Effector CD4-positive, alpha-beta T cell (primary cell): ENCODE measurements around the gene ACVR1.

ENCODE experiments used
- DNase-seq: peaks from one replicate; pipeline ENCODE4 v3.0.0-alpha.2; 2020

The ACVR1 gene

DNA sequence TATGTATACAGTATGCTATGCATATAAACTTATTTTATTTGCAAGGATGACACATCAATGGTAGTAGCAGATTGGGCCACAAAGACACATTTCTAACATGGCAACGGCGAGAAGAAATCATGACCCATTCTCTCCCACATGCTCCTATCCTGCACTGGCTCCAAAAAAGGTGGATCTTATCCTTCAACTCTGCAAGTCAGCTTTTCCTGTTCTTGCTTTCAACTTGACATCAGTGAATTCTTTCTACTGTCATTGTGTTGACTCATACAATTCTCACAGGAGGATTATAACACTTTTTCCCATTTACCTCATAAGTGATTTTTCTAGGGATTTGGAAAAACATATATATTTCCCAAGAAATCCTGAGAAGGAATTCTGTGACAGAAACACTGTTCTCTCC lies 53.1 kb downstream of the ACVR1 start:
- no peak for DNase-seq

DNA sequence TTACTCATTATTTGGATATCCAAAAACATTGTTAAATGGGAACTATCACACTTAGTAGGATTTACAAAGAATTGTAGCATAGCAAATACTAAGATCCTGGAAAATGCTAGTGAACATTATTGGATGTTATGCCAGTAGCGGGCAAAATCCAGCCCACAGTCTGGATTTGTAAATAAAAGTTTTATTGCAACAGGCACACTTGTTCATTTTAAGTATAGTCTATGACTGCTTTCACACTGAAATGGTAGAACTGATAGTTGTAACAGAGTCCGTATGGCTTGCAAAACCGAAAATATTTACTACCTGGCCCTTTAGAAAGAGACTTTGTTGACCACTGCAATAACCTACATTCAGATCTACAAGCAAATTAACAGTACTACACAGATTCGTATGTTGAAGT lies 53.6 kb downstream of the ACVR1 start:
- DNase-seq: no peak

DNA sequence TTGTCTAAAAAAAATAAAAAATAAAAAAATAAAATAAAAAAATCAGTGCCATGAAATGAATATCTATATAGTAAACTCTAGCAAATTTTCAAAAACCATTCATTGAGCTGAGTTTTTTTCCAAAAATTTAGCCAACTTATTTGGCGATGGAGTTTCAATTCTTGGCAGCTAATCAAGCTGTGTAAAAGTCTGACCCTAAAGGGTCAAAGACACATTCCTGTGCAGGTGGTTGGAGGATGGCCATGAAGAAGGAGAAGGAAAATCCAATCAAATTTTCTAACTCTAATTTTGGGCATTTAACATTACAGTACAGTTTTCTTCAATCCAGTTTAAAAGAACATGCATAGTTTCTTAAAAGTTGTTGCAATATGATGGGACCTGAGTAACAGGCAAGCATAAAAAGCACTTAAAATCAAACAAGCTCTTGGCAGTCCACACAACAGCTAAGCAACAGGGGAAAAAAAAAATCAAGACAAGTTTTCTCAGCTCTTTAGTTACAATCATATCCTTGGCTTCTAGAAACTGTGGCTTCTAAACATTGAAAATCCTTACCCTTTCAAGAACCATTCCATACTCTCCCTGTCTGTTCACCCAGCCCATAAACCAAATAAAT lies 54.5 kb downstream of the ACVR1 start:
- DNase-seq: no peak

DNA sequence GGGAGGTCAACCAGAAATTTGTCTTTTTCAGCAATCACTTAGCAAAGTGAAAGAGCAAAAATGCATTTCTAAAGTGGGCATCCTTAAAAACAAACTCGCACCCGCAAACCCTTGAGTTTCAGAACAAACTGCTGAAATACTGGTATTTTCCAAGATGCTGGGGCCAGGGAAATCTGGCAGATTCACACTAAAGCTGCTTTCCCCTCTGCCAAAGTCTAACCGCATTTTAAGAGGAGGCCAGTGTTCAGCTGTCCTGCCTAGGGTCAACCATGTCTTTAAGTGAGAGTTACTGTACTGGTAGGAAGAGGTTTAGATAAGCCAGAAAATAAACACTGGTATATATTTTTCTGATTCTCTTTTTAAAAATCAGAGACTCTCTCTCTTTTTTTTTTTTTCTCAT lies 55.9 kb downstream of the ACVR1 start:
- DNase-seq: no peak

DNA sequence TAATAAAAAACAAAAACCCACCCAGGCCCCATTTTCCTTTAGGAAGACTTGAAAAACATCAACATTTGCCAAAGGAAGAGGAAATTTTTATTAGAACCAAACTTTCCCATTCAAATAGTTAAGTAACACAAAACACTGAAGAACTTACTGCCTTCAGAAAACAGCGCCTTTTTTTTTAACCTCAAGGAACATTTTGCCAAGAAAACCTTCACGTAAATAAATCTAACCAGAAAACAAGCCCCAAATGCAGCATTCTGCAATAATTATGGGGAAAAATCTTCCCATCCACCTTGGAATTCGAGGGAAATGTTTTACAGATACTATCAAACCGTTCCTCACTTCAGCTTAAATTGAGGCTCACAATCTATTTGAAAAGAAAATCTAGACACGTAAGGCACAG lies 56.4 kb downstream of the ACVR1 start:
- no peak for DNase-seq

DNA sequence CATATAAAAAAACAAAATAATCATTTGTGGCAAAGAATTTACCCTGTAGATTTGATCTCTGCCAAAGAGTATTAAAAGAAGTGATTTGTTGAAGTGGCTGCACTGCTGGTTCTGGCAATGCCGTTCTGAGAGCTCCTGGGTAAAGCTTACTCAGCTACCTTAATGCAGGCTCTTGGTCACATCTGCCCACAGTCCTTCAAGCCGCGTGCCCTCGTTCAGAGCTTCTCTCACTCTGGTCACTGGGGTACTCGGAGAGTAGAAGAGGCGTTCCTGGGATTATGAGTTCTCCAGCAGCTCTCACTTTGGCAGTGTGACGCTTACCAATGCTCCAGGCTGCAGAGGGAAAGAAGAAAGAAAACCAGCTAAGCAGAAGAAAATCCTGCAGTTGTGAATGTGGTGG lies 57.9 kb downstream of the ACVR1 start:
- DNase-seq: no peak

DNA sequence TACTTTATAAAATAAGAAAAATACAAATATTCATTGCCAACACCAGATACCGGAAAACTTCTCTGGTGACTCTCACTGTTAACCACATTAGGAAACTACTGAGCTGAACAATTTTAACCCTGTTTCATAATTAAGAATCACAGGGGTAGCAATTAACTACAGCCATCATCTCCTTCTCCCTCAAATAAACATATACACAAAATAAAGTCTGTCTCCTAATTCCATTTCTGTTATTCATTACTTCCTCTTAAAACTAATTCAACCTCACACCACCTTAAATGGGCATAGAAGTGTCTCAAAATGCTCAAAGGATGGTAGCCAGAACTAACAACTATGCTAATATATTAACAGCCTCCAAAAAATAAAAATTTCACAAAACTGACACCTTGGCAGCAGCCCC lies 60.7 kb downstream of the ACVR1 start:
- DNase-seq: no peak

DNA sequence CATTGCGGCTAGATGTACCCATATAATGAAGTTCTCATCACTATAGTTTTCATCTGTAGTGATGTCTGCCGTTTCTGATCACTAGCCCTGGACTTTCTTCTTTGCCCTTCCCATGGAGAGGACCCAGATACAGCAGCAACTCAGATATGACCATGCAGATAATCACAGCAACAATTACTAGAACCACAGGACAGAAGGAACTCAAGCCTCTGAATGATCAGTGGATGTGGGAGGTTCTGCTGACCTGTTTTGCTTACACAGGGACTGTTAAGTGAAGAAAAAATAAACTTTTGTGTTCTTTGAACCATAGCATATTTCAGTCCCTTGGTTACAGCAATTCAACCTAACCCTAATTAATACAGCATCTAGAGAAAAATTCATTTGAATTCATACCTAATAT lies 62.7 kb downstream of the ACVR1 start:
- DNase-seq: no peak

DNA sequence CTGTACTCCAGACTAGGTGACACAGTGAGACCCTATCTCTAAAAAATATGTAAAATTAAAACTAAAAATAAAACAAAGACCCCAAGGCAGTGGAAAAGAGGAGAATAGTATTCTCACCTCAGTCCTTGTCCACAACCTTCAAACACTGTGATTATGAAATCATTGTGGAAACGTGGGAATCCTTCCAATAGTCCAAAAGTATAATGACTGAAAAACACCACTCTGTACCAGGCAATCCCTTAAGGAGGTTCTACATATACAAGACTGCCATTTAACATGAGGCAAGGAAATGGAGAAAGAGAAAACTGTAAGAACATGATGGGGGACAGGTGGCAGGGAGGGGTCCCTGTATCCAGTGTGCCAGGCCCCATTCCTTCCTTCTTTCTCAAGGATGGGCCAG lies 66.1 kb downstream of the ACVR1 start:
- no peak for DNase-seq

DNA sequence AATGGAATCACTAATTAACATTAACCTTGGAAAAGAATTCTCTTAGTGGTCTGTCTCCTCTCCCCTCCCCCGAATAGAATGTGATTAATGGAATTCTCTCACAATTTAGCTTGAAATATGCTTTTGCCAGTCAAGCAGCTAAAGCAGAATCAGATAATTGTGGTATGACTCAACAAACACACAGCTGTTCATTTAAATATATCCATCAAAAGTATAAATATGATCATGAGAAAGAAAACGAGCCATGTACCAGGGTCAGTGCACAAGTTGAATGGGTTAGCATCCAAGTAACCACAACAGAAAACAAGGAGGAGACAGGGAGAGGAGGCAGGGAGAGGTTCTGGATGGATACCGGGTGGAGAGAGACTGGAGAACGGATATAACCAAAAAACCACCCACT lies 66.9 kb downstream of the ACVR1 start:
- no peak for DNase-seq

DNA sequence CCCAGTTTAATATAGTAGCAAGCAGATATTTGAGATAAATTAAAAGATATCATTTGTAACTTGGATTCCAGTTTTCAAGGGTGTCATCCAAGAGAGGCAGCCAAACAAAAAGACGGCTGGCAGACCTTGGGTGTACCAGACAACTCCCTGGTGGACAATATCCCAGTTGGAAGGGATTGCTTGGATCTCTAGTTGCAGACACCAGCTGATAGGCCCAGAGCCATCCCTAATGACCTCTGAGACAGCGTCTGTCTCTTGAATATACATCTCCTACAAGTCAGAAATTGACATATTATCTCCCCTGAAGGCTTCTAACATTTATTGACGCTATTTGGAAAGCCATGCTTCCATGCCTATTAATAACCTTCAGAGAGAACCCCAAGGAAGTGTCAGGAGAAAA lies 67.7 kb downstream of the ACVR1 start:
- DNase-seq: no peak

DNA sequence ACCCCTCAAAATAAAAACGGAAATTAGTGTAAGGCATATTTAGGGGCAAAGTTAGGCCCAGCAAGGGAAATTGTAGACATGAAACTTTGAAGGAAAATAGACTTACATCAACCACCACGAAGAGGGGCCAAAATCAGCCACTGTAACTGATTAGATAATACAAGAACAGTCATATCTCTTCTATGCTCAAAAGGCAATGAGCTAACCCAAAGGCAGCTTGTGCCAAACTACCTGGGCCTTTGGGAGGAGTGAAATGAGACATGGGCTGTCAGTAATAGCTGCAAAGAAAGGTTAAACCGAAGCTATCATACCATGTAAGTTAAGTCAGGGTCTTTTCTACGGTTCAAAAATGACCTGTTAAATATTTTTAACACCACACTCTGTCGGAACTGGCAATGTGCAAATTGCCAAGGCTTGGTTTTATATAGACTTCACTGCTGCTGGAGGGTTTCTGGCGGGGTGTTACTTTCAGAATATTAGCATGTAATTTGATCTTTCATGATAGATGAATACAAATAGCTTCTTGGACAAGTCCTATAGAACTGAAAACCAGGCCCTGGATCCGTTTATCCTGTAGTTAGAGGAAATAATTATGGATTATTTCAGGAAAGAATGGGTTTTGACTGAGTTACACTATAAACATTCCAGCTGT lies 69.6 kb downstream of the ACVR1 start:
- no peak for DNase-seq

DNA sequence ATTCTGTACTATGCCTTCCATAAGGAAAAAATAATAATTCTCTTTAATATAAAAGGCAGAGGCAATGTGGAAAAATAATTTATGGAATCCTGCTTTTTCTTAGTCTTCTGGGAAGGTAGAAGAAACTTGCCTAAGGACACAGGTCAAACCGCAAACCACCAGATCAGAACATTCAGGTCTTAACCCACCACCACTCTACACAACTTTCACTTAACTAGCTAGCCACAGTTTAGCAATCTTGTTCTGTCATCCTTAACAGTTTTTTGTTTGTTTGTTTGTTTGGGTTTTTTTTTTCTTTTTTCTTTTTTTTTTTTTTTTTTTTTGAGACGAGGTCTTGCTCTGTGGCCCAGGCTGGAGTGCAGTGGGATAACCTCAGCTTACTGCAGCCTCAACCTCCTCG lies 70.6 kb downstream of the ACVR1 start:
- DNase-seq: no peak

DNA sequence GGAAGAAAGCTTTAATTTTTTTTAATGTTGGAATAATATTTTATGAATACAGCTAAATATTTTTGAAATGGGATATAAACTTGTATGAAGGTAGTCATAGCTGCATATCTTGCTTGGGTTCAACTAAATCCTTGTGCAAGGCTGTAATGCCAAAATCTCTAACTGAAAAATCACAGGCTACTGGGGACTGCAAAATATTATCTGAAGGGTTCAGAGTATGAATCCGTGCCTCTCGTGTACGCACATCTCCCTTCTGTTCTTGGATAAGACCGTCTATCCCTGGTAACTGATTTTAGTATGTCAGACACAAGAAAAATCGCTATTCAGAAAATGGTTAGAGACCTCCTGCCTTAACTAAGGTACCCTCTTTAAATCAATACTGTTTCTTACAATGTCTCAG lies 71.8 kb downstream of the ACVR1 start:
- DNase-seq: no peak

DNA sequence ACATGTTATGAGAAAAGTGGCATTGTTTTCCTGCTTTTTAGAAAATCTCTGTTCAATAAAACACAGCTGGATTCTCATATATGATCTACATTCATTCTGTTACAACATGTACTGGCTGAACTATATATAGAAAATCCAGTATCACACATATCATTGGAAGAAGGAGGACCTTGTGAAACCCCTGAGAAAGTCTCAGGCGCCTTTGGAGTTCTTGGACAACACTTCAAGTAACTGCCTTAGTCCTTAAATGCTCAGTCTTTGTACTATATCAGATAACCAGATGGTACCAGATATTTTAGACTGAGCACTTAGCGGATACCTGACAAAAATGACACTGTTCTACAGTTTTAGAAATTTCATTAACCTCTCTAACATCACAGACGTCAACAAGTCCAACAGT lies 72.2 kb downstream of the ACVR1 start:
- DNase-seq: no peak

DNA sequence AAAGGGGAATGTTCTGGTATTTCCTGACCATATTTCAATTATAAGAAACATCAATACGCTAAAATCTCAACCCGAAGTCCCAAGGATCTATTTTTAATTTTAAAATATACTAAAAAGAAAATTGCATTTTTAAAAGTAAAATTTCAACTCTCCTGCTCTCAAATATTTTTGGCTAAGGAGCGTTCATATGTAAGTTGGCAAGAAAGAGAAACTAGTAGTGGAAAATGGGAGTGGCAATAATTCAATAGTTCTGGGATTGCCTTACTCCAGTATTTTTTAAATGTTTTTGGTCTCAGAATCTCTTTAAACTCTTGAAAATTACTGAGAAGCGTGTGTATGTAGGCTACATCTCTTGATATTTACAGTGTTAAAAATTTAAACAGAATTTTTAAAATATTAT lies 72.7 kb downstream of the ACVR1 start:
- DNase-seq: no peak

DNA sequence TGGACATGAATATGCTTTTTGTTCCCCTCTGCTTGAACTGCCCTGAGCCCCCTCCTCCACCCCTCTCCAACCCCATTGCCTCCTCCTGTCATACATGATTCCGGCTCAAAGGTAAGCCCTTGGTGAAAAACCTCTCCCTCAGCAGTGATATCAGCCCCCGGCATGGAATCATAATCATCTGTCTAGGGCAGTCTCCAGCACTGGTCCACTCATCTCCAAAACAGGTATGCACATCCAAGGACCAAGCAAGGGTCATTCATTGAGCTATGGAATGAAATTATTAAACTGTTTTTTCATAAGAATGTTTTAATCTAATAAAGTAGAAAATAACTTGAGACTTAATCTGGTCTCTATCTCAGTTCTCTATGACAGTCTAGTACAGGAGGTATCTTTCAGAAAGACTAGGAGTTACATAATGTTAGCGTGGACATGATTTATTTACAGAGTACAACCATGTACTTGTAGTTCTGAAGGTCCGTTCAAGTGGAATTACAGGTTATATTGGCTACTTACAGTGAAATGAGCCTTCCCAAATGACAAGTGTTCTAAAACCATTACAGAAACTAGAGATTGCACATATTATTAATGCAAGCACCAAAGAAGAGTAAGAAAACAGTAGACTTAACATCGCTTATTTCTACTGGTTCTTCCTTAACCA lies 75.2 kb downstream of the ACVR1 start:
- no peak for DNase-seq

DNA sequence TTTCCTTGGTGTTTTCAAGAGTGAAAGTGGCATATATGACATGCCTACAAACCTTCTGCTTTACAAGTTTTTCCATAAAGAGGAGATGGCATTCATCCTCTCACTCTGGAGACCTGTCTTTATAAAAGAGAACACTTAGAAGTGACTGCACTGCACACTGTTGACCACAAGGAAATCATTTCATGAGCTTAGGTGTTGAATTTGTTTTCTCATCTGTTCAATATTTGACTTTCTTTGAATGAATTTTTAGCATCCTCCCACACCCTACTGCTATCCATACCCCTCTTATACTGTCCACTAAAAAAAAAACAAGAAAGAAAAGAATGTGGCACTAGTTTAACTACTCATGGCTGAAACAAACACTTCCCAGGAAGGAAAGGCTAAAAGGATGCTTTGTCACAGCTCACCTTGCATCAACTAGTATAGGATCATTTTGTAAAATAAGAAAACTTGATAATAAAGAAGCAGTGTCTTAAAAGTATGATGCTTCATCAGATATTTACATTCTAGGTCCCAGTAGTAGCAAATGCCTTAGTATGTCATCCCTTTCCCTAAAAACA lies 83.0 kb downstream of the ACVR1 start:
- no peak for DNase-seq

DNA sequence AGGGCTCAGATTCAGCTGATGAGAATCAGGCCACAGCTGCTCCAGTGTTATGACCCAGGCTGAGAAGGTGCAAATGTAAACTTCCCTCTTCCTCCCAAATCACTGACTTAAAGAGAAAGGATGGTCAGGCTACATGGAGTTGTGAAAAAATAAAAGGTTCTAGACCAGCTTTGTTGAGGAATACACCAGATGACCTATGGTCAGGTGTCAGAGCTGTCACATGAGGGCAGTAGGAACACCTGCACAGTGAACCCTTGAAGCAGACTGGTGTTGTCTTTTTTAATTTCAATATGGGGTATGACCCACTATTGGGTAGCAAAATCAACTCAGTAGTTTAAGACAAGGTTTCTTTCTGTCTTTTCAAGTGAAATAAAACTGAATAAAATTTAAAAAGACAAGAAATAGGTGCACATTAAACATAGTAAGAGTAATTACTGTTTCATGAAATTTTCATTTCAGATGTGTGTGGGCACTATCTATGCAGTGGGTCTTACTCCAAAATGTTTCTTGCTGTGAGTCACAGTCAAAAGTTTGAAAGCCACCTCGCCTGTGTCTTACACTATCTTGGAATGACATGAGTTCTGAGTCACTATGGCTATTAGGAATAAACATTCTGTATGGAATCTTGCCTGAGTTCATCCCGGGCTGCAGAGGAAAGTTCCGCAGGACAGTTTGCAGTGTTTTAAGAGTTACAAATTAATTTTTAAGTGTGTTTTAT lies 83.6 kb downstream of the ACVR1 start:
- DNase-seq: no peak

DNA sequence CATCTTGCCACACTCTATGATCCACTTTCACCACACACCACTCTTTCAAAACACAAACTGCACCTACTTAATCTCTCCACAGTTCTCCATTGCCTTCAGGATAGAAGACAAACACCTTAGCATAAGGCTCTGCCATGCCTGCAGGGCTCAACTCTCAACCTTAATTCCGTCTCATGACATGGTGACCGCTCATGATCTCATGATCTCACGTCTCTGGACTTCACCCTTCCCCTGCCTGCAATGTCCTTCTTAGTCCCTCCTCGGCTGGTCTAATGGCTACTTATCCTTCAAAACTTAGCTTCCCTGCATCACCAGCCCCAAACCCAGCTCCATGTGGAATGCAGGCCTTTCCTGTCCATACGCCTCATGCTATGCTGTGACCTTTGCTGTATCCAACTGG lies 85.3 kb downstream of the ACVR1 start:
- DNase-seq: no peak

DNA sequence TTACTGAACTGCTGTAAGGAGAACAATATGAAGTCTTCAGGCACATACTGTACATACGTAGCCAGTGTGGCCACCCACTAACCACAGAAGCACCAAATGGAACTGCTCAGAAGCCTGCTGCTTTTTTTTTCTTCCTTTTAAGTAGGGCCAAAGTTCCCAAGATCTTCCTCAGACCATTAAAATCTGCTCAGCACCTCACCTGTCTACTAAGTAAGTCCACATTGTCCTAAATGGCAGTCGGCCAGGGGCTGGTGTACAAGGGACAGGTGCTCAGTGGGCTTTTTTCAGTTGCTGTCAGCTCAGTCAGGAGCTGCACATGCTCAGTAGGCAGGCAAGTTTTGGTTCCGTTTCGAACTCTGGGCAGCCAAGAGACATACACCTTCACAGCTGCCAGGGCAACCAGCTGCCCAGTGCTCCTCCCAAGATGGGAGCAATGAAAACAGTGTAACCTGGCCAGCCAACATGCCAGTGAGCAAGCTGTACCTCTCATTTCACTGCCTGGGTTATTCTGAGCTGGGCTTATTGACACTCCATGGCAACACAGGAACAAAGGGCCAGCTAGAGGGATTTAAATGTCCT lies 86.1 kb downstream of the ACVR1 start:
- no peak for DNase-seq

DNA sequence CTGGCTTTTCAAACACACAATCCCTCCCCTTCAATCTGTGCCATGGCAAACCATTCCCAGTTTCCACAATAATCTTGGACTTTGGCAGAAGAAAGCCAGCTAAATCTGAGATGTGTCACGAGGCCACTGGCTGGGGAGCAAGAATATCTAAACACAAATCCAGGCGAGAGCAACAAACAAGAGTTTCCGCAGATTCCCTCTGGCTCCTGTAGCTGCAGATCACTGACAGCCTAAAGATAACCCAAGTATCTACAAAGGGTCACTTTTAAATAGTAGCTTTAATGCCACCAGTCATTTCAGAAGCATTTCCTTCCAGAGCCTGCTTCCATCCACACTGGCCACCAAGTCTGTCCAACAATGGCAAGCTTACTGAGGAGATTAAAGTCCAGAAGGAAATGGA lies 86.9 kb downstream of the ACVR1 start:
- no peak for DNase-seq

DNA sequence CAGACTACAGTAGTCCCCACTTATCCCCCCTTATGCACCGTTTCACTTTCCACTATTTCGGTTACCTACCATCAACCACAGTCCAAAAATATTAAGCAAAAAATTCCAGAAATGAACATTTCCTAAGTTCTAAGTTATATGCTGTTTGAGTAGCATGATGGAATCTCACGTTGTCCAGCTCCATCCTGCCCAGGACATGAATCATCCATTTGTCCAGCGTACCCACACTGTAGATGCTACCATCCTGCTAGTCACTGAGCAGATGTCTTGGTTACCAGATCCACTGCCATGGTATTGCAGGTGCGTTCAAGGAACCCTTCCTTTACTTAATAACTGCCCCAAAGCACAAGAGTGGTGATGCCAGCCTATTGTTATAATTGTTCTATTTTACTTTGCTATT lies 87.9 kb downstream of the ACVR1 start:
- no peak for DNase-seq
